Sigmoid colon (tissue), 7 donors: Measurements from ENCODE around the gene SPATA2L. TPM values are rescaled to one million over a fixed set of nuclear protein-coding genes. Genes with fewer than 3 reads are reported as not detected.

Experiments used
- DNase-seq: peaks from one replicate; pipeline ENCODE4 v3.0.0-alpha.2; 2019
- H3K27ac ChIP-seq, 4 donors: fragments of 200-600 bp; sonication (generic); one replicate each; pipeline ENCODE4 v1.5.1; 2016 to 2019; ENCODE audit warnings: mild to moderate bottlenecking in 1 of 4
- H3K27me3 ChIP-seq, 3 donors: fragments of 200-600 bp; sonication (generic); one replicate each; pipeline ENCODE4 v1.5.1; 2019; ENCODE audit warnings: mild to moderate bottlenecking in 1 of 3
- H3K36me3 ChIP-seq, 4 donors: fragments of 200-600 bp; sonication (generic); one replicate each; pipeline ENCODE4 v1.5.1; 2016 to 2019
- H3K4me1 ChIP-seq, 4 donors: fragments of 200-600 bp; sonication (generic); one replicate each; pipeline ENCODE4 v1.5.1; 2017 to 2019
- H3K4me3 ChIP-seq, 4 donors: fragments of 200-600 bp; sonication (generic); one replicate each; pipeline ENCODE4 v1.5.1; 2017 to 2019; ENCODE audit warnings: mild to moderate bottlenecking in 2 of 4, moderate library complexity in 1 of 4
- H3K9me3 ChIP-seq, 4 donors: fragments of 200-600 bp in 3 of 4; sonication (generic) in 3 of 4; one replicate each; pipeline versions ENCODE4 v1.5.1 to v1.6.1; 2013 to 2019
- EP300 ChIP-seq, 4 donors: sonication (generic); formaldehyde crosslinking; IDR thresholded peaks; one replicate each; pipeline ENCODE4 v1.6.1; 2017; ENCODE audit warnings: antibody characterized with exemption in 4 of 4
- POLR2A ChIP-seq, 2 donors: fragments of 450-650 bp; IDR thresholded peaks; one replicate each; pipeline ENCODE4 v1.6.1; 2016; ENCODE audit warnings: antibody characterized with exemption in 2 of 2, mild to moderate bottlenecking in 2 of 2, moderate library complexity in 2 of 2
- POLR2AphosphoS5 ChIP-seq, 4 donors: sonication (generic); formaldehyde crosslinking; IDR thresholded peaks; one replicate each; pipeline ENCODE4 v1.6.1; 2017; ENCODE audit warnings: antibody characterized with exemption in 4 of 4
- WGBS, 2 donors: extraction: QIAGEN DNeasy Blood & Tissue Kit; methylation state at CpG; one replicate each; pipeline ENCODE4 v1.1.7; 2013; 5-methylcytosine and 5-hydroxymethylcytosine counted together
- intact Hi-C: fragments of 100-400 bp; cut with DNase I; formaldehyde crosslinking; loops from one replicate; pipeline ENCODE4 v1.15.1; 2023
- polyA plus RNA-seq, 3 donors: library from polyadenylated mRNA; stranded (reverse); fragments of 200-250 nt; gene quantifications; one replicate each; pipeline ENCODE4 v1.2.3, GENCODE V29; 2013
- total RNA-seq, 4 donors: library from RNA; depleted of rRNA; stranded (reverse); fragments of >200 nt; gene quantifications; one replicate each; pipeline ENCODE4 v1.1.0, GENCODE V29; 2016
- TF ChIP-seq, protein P1 (sequence below), 4 experiments: fragments of 450-650 bp in 3 of 4; fragments of 200-600 bp in 1 of 4; IDR thresholded peaks; one replicate each; pipeline ENCODE4 v1.5.1; 2016 to 2019; ENCODE audit warnings: antibody characterized with exemption in 4 of 4, mild to moderate bottlenecking in 3 of 4, moderate library complexity in 2 of 4
- donor health status: healthy with polysubstance abuse.
- donor health status: Bipolar disorder and iron deficiency.
- donor health status: healthy.

The SPATA2L gene
- total and polyA plus RNA-seq, 7 donors = 3.5 to 17.6 (median 11.3) TPM

DNA sequence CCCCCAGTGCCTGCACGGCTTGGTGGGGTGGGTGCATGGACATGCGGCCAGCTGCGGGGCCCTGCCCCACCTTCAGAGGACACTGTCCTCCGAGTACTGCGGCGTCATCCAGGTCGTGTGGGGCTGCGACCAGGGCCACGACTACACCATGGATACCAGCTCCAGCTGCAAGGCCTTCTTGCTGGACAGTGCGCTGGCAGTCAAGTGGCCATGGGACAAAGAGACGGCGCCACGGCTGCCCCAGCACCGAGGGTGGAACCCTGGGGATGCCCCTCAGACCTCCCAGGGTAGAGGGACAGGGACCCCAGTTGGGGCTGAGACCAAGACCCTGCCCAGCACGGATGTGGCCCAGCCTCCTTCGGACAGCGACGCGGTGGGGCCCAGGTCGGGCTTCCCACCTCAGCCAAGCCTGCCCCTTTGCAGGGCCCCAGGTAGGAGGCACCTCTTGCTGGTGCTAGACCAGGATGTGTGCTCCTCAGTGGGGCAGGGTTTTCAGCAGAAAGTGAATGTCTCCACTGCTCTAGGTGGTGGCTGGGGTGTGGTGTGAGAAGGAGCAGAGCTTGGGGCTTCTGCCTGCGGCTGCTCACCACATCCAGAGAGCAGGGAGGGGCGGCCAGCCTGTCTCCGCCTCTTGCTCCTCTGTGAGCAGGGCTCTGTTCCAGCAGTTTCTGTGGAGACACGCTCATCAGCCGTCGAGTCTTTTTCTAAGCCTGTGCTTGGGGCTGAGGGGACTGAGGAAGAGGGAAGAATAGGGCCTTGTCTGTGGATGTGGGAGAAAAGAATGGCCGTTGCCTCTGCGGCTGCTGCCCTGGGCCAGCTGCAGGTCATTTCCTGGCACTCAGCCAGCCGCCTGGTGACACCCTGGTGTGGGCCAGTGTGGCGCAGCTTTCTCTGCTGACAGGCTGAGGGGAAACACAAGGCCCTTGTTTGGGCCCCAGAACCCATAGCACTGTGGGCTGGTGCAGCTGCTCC is 22.1 kb upstream of the SPATA2L start:
- H3K9me3 ChIP-seq = no peaks in the 10 kb centered on the region
- peak; percentile 77 for DNase-seq
- WGBS, 2 donors = 72 to 78% methylated on average over 30 of the region's 30 CpGs
- H3K4me3 ChIP-seq = peak overlapping the region in 2 of 4 donors; percentile 75 to 98
- TF ChIP-seq EP300 (IDR thresholded peaks at IDR 0.05) (no peak), POLR2AphosphoS5 (IDR thresholded peaks at IDR 0.05) (no peak), POLR2A (IDR thresholded peaks at IDR 0.05) (no peak)
- TF ChIP-seq, protein P1, sequence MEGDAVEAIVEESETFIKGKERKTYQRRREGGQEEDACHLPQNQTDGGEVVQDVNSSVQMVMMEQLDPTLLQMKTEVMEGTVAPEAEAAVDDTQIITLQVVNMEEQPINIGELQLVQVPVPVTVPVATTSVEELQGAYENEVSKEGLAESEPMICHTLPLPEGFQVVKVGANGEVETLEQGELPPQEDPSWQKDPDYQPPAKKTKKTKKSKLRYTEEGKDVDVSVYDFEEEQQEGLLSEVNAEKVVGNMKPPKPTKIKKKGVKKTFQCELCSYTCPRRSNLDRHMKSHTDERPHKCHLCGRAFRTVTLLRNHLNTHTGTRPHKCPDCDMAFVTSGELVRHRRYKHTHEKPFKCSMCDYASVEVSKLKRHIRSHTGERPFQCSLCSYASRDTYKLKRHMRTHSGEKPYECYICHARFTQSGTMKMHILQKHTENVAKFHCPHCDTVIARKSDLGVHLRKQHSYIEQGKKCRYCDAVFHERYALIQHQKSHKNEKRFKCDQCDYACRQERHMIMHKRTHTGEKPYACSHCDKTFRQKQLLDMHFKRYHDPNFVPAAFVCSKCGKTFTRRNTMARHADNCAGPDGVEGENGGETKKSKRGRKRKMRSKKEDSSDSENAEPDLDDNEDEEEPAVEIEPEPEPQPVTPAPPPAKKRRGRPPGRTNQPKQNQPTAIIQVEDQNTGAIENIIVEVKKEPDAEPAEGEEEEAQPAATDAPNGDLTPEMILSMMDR (IDR thresholded peaks at IDR 0.05) = no peak
- H3K27me3 ChIP-seq = no peaks in the 10 kb centered on the region
- H3K36me3 ChIP-seq = peaks cover 9 to 54% (median 20%) of the 10 kb centered on the region in 4 donors
- H3K4me1 ChIP-seq = peaks cover 0 to 36% (median 31%) of the 10 kb centered on the region in 4 donors
- peak overlapping the region; percentile 96 to 99 (median 98) for H3K27ac ChIP-seq
- intact Hi-C loops = loop anchor here (5.0 kb wide), 2 partner anchors 66 to 486 kb away; partner anchors contain the start of genes CHMP1A and SPATA33

- TF ChIP-seq, protein P1 (IDR thresholded peaks at IDR 0.05) = no peak
- TF ChIP-seq POLR2A (IDR thresholded peaks at IDR 0.05) (peak in 1 of 2 donors; percentile 24), EP300 (IDR thresholded peaks at IDR 0.05) (no peak)
- Histone ChIP-seq H3K4me3 (peak overlapping the region; percentile 74 to 98 (median 77)), H3K27me3 (no peaks in the 10 kb centered on the region), H3K9me3 (no peaks in the 10 kb centered on the region), H3K4me1 (peaks cover 0 to 36% (median 31%) of the 10 kb centered on the region in 4 donors), H3K27ac (peak overlapping the region; percentile 96 to 99 (median 98)), H3K36me3 (peaks cover 9 to 47% (median 17%) of the 10 kb centered on the region in 4 donors)
- 9 to 20% methylated on average over 56 of the region's 56 CpGs for WGBS, 2 donors
- intact Hi-C loops = loop anchor here (5.0 kb wide), 2 partner anchors 65 to 485 kb away; partner anchors contain the start of genes CHMP1A and SPATA33
- peak; percentile 77 for DNase-seq
These were observed 21.1 kb upstream of the SPATA2L start for GRCh38 chr16:89722392-89723278.

DNA sequence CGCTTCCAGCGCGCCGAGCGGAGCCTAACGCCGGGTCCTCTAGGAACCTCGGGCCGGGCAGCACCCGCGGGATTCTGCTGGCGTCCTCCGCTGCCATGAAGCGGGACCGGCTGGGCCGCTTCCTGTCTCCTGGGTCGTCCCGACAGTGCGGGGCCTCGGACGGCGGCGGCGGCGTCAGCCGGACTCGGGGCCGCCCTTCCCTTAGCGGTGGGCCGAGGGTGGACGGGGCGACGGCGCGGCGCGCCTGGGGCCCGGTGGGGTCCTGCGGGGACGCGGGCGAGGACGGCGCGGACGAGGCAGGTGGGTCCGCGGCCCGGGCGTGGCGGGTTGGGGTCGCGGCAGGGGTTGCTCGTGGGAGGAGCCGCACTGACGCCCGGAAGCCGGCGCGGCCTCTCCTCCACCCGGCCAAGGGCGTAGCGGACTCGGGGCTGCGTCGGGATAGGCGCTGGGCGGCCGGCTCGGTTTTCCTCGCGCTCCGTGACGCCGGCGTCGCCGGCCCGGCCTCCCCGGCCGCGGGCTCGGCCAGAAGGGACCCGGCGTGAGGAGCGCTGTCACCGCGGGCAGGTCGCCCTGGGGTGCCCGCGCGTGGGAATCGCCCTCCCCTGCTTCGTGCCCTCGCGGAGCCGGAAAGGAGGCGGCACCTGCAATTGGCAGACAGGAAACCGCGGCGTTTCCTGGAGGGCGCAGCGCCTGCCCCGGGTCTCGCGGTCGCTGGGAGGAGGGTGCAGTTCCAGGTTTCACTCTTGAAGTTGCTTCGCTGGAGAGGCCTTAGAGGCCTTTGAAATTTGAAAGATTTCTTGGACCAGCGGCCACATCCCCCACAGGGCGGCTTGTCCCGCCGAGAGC is 20.3 kb upstream of the SPATA2L start:
- Histone ChIP-seq H3K9me3 (no peaks in the 10 kb centered on the region), H3K4me1 (peaks cover 0 to 36% (median 31%) of the 10 kb centered on the region in 4 donors), H3K27me3 (no peaks in the 10 kb centered on the region), H3K4me3 (peak overlapping the region; percentile 74 to 98 (median 77)), H3K36me3 (peaks cover 9 to 39% (median 12%) of the 10 kb centered on the region in 4 donors), H3K27ac (peak overlapping the region; percentile 96 to 99 (median 98))
- TF ChIP-seq POLR2A (IDR thresholded peaks at IDR 0.05) (no peak), POLR2AphosphoS5 (IDR thresholded peaks at IDR 0.05) (peak in 3 of 4 donors; percentile 25 to 53 (median 36))
- intact Hi-C loops = loop anchor here (2.0 to 5.0 kb wide), 3 partner anchors 21 to 484 kb away; partner anchors contain the start of genes CHMP1A, SPATA2L and SPATA33
- peak; percentile 84 for DNase-seq
- WGBS, 2 donors = 0 to 1% methylated on average over 112 of the region's 112 CpGs

- Histone ChIP-seq H3K4me3 (peak within 1 kb of the TSS; percentile 74 to 98 (median 77)), H3K4me1 (peaks cover 0 to 36% (median 31%) of the 10 kb centered on the region in 4 donors), H3K27ac (peak within 1 kb of the TSS; percentile 96 to 99 (median 98)), H3K27me3 (no peaks in the 10 kb centered on the region), H3K9me3 (no peaks in the 10 kb centered on the region), H3K36me3 (peaks cover 9 to 34% (median 12%) of the 10 kb centered on the region in 4 donors)
- TF ChIP-seq POLR2A (IDR thresholded peaks at IDR 0.05) (peak; percentile 37 to 39), POLR2AphosphoS5 (IDR thresholded peaks at IDR 0.05) (peak in 3 of 4 donors; percentile 66 to 88 (median 86))
- TF ChIP-seq, protein P1 (IDR thresholded peaks at IDR 0.05) = no peak
- WGBS, 2 donors = 0 to 1% methylated on average over 103 of the region's 103 CpGs
- peak; percentile 88 for DNase-seq
- intact Hi-C loops = loop anchor here (2.0 to 5.0 kb wide), 3 partner anchors 20 to 484 kb away; partner anchors contain the start of genes CHMP1A, SPATA2L and SPATA33
These were observed 19.5 kb upstream of the SPATA2L start, which contains the start of the genes VPS9D1 and ZNF276 for GRCh38 chr16:89720813-89721545. TSS of gene VPS9D1 (minus strand) at chr16:89720898. CDS start at chr16:89720861, 37 bp downstream. TSS of gene ZNF276 (plus strand) at chr16:89721537. CDS start at chr16:89721641, 104 bp downstream.
